ENCODE measurements around the gene CELF1. TPM values are rescaled to one million over a fixed set of nuclear protein-coding genes. Genes with fewer than 3 reads are reported as not detected.

CELF1 gene
- total and polyA plus RNA-seq, 2 experiments from 2014 or later, result 124 to 233 TPM

DNA sequence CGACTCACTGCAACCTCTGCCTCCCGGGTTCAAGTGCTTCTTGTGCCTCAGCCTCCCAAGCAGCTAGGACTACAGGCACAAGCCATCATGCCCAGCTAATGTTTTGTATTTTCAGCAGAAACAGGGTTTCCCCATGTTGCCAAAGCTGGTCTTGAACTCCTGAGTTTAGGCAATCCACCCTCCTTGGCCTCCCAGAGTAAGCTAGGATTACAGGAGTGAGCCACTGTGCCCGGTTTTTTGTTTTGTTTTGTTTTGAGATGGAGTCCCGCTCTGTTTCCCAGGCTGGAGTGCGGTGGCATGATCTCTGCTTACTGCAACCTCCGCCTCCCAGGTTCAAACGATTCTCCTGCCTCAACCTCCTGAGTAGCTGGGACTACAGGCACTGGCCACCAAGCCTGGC lies 41.0 kb downstream of the CELF1 start (continued):
- TF ChIP-seq, protein P1, sequence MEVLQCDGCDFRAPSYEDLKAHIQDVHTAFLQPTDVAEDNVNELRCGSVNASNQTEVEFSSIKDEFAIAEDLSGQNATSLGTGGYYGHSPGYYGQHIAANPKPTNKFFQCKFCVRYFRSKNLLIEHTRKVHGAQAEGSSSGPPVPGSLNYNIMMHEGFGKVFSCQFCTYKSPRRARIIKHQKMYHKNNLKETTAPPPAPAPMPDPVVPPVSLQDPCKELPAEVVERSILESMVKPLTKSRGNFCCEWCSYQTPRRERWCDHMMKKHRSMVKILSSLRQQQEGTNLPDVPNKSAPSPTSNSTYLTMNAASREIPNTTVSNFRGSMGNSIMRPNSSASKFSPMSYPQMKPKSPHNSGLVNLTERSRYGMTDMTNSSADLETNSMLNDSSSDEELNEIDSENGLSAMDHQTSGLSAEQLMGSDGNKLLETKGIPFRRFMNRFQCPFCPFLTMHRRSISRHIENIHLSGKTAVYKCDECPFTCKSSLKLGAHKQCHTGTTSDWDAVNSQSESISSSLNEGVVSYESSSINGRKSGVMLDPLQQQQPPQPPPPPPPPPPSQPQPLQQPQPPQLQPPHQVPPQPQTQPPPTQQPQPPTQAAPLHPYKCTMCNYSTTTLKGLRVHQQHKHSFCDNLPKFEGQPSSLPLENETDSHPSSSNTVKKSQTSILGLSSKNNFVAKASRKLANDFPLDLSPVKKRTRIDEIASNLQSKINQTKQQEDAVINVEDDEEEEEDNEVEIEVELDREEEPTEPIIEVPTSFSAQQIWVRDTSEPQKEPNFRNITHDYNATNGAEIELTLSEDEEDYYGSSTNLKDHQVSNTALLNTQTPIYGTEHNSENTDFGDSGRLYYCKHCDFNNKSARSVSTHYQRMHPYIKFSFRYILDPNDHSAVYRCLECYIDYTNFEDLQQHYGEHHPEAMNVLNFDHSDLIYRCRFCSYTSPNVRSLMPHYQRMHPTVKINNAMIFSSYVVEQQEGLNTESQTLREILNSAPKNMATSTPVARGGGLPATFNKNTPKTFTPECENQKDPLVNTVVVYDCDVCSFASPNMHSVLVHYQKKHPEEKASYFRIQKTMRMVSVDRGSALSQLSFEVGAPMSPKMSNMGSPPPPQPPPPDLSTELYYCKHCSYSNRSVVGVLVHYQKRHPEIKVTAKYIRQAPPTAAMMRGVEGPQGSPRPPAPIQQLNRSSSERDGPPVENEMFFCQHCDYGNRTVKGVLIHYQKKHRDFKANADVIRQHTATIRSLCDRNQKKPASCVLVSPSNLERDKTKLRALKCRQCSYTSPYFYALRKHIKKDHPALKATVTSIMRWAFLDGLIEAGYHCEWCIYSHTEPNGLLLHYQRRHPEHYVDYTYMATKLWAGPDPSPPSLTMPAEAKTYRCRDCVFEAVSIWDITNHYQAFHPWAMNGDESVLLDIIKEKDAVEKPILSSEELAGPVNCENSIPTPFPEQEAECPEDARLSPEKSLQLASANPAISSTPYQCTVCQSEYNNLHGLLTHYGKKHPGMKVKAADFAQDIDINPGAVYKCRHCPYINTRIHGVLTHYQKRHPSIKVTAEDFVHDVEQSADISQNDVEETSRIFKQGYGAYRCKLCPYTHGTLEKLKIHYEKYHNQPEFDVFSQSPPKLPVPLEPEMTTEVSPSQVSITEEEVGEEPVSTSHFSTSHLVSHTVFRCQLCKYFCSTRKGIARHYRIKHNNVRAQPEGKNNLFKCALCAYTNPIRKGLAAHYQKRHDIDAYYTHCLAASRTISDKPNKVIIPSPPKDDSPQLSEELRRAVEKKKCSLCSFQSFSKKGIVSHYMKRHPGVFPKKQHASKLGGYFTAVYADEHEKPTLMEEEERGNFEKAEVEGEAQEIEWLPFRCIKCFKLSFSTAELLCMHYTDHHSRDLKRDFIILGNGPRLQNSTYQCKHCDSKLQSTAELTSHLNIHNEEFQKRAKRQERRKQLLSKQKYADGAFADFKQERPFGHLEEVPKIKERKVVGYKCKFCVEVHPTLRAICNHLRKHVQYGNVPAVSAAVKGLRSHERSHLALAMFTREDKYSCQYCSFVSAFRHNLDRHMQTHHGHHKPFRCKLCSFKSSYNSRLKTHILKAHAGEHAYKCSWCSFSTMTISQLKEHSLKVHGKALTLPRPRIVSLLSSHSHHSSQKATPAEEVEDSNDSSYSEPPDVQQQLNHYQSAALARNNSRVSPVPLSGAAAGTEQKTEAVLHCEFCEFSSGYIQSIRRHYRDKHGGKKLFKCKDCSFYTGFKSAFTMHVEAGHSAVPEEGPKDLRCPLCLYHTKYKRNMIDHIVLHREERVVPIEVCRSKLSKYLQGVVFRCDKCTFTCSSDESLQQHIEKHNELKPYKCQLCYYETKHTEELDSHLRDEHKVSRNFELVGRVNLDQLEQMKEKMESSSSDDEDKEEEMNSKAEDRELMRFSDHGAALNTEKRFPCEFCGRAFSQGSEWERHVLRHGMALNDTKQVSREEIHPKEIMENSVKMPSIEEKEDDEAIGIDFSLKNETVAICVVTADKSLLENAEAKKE (CRISPR knock-in tag; IDR thresholded peaks at IDR 0.05), result no peak
- TF ChIP-seq, protein P2, sequence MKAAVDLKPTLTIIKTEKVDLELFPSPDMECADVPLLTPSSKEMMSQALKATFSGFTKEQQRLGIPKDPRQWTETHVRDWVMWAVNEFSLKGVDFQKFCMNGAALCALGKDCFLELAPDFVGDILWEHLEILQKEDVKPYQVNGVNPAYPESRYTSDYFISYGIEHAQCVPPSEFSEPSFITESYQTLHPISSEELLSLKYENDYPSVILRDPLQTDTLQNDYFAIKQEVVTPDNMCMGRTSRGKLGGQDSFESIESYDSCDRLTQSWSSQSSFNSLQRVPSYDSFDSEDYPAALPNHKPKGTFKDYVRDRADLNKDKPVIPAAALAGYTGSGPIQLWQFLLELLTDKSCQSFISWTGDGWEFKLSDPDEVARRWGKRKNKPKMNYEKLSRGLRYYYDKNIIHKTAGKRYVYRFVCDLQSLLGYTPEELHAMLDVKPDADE (IDR thresholded peaks at IDR 0.05), result no peak
- TF ChIP-seq, protein P3, sequence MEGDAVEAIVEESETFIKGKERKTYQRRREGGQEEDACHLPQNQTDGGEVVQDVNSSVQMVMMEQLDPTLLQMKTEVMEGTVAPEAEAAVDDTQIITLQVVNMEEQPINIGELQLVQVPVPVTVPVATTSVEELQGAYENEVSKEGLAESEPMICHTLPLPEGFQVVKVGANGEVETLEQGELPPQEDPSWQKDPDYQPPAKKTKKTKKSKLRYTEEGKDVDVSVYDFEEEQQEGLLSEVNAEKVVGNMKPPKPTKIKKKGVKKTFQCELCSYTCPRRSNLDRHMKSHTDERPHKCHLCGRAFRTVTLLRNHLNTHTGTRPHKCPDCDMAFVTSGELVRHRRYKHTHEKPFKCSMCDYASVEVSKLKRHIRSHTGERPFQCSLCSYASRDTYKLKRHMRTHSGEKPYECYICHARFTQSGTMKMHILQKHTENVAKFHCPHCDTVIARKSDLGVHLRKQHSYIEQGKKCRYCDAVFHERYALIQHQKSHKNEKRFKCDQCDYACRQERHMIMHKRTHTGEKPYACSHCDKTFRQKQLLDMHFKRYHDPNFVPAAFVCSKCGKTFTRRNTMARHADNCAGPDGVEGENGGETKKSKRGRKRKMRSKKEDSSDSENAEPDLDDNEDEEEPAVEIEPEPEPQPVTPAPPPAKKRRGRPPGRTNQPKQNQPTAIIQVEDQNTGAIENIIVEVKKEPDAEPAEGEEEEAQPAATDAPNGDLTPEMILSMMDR (conservative IDR thresholded peaks at IDR 0.05; ENCODE audit: low read depth in 2 of 2), result no peak
- TF ChIP-seq EZH2phosphoT487 (IDR thresholded peaks at IDR 0.05; ENCODE audit: unreplicated experiment) (no peak), CREB1 (CRISPR knock-in tag; IDR thresholded peaks at IDR 0.05; ENCODE audit: low read depth) (no peak)

DNA sequence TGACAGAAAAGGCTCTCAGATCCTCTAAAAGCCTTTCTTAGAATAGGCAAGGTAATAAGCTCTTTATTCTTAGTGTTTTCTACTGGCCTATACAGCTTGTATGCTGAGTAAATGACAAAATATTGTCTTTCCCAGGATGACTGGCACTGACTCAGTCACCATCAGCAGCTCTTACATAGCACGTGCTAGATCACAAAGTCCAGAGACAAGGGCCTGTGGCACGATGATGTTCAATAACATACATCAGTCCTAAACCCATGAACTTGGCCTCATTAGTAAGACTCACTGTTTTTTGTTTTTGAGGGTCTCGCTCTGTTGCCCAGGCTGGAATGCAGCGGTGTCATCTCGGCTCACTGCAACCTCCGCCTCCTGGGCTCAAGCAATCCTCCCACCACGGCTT lies 42.7 kb downstream of the CELF1 start:
- DNase-seq (ENCODE audit: low spot score), result no peak
- H4K20me1 ChIP-seq (replicated peaks; ENCODE audit: insufficient read depth), result peaks cover 56% of the 10 kb centered on the region
- H3F3A ChIP-seq (replicated peaks; ENCODE audit: low read depth), result peaks cover 5% of the 10 kb centered on the region
- peaks cover 8% of the 10 kb centered on the region for H3K27me3 Mint-ChIP-seq (ENCODE audit: insufficient read depth, low read depth, poor library complexity)
- no peaks in the 10 kb centered on the region for H3K9me3 Mint-ChIP-seq
- H3K36me3 Mint-ChIP-seq (ENCODE audit: low read depth), result peaks cover 3% of the 10 kb centered on the region; the same call in 1 of the 3 replicates
- ATAC-seq, result no peak
- H3K79me2 ChIP-seq (replicated peaks; ENCODE audit: insufficient read depth), result peaks cover 100% of the 10 kb centered on the region
- H3K27ac ChIP-seq (ENCODE audit: low read depth), result peak overlapping the region; percentile 71
- no peaks in the 10 kb centered on the region for H3K36me3 ChIP-seq (ENCODE audit: insufficient read depth)
- no peaks in the 10 kb centered on the region for H3K27me3 ChIP-seq (ENCODE audit: insufficient read depth)
- H3K4me3 ChIP-seq, result no peak overlapping the region
- H2AFZ ChIP-seq, result no peak overlapping the region
- peaks cover 55% of the 10 kb centered on the region for H3K4me1 Mint-ChIP-seq
- no peak overlapping the region for H3K4me3 Mint-ChIP-seq
- H3K4me1 ChIP-seq (ENCODE audit: insufficient read depth), result peaks cover 46% of the 10 kb centered on the region
- H3K4me2 ChIP-seq, result no peak overlapping the region
- peak overlapping the region; percentile 44; the same call in 1 of the 2 replicates for H3K27ac Mint-ChIP-seq
- no peaks in the 10 kb centered on the region for H3K9me2 ChIP-seq (ENCODE audit: insufficient read depth)
- TF ChIP-seq POLR2AphosphoS5 (IDR thresholded peaks at IDR 0.05; ENCODE audit: low read depth) (no peak), EZH2phosphoT487 (IDR thresholded peaks at IDR 0.05; ENCODE audit: unreplicated experiment) (no peak), ZNF331 (CRISPR knock-in tag; IDR thresholded peaks at IDR 0.05; ENCODE audit: low read depth) (no peak), STAT1 (IDR thresholded peaks at IDR 0.05; ENCODE audit: unreplicated experiment) (no peak), NANOG (IDR thresholded peaks at IDR 0.05; ENCODE audit: borderline replicate concordance) (no peak)
- TF ChIP-seq, protein P2 (IDR thresholded peaks at IDR 0.05), result no peak
- TF ChIP-seq, protein P4, sequence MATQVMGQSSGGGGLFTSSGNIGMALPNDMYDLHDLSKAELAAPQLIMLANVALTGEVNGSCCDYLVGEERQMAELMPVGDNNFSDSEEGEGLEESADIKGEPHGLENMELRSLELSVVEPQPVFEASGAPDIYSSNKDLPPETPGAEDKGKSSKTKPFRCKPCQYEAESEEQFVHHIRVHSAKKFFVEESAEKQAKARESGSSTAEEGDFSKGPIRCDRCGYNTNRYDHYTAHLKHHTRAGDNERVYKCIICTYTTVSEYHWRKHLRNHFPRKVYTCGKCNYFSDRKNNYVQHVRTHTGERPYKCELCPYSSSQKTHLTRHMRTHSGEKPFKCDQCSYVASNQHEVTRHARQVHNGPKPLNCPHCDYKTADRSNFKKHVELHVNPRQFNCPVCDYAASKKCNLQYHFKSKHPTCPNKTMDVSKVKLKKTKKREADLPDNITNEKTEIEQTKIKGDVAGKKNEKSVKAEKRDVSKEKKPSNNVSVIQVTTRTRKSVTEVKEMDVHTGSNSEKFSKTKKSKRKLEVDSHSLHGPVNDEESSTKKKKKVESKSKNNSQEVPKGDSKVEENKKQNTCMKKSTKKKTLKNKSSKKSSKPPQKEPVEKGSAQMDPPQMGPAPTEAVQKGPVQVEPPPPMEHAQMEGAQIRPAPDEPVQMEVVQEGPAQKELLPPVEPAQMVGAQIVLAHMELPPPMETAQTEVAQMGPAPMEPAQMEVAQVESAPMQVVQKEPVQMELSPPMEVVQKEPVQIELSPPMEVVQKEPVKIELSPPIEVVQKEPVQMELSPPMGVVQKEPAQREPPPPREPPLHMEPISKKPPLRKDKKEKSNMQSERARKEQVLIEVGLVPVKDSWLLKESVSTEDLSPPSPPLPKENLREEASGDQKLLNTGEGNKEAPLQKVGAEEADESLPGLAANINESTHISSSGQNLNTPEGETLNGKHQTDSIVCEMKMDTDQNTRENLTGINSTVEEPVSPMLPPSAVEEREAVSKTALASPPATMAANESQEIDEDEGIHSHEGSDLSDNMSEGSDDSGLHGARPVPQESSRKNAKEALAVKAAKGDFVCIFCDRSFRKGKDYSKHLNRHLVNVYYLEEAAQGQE (IDR thresholded peaks at IDR 0.05; ENCODE audit: unreplicated experiment), result no peak

Measured in GM23338 (cell line).